Breast epithelium (tissue), 4 donors: ENCODE measurements around the gene ABI3BP. TPM values are rescaled to one million over a fixed set of nuclear protein-coding genes. Genes with fewer than 3 reads are reported as not detected.

Source experiments
- DNase-seq, 2 donors: peaks; one replicate each; pipeline ENCODE4 v3.0.0-alpha.2; 2019; ENCODE audit warnings: low spot score in 2 of 2
- H3K27ac ChIP-seq, 2 donors: fragments of 200-600 bp; sonication (generic) in 1 of 2; one replicate each; pipeline ENCODE4 v1.5.1; 2016 to 2019; ENCODE audit warnings: mild to moderate bottlenecking in 1 of 2
- H3K27me3 ChIP-seq, 2 donors: fragments of 200-600 bp; sonication (generic) in 1 of 2; one replicate each; pipeline versions ENCODE4 v1.5.1 to v1.6.0; 2017 to 2019; ENCODE audit warnings: control low read depth in 1 of 2, mild to moderate bottlenecking in 1 of 2
- H3K36me3 ChIP-seq: fragments of 200-600 bp; one replicate; pipeline ENCODE4 v1.5.1; 2019
- H3K4me1 ChIP-seq, 2 donors: fragments of 200-600 bp; sonication (generic); one replicate each; pipeline ENCODE4 v1.5.1; 2016 to 2019; ENCODE audit warnings: control low read depth in 1 of 2
- H3K4me3 ChIP-seq, 3 donors: fragments of 200-600 bp; sonication (generic); 1 replicate in 2 of 3; 2 replicates in 1 of 3; pipeline ENCODE4 v1.5.1; 2016 to 2019; ENCODE audit warnings: mild to moderate bottlenecking in 3 of 3, moderate library complexity in 2 of 3
- H3K9me3 ChIP-seq, 2 donors: fragments of 200-600 bp; sonication (generic) in 1 of 2; one replicate each; pipeline ENCODE4 v1.5.1; 2016 to 2019; ENCODE audit warnings: control low read depth in 1 of 2
- POLR2A ChIP-seq: fragments of 450-650 bp; IDR thresholded peaks from one replicate; pipeline ENCODE4 v1.6.1; 2016; ENCODE audit warnings: antibody characterized with exemption, mild to moderate bottlenecking, moderate library complexity
- POLR2AphosphoS5 ChIP-seq, 3 donors: sonication (generic); formaldehyde crosslinking; IDR thresholded peaks; one replicate each; pipeline ENCODE4 v1.6.1; 2017; ENCODE audit warnings: antibody characterized with exemption in 3 of 3
- intact Hi-C: fragments of 100-400 bp; cut with DNase I; formaldehyde crosslinking; loops from one replicate; pipeline ENCODE4 v1.15.1; 2023; ENCODE audit warnings: low total_unique reads
- total RNA-seq, 3 donors: library from RNA; depleted of rRNA; stranded (reverse); fragments of >200 nt; gene quantifications; one replicate each; pipeline ENCODE4 v1.1.0, GENCODE V29; 2016
- TF ChIP-seq, protein P1 (sequence below), 3 donors: fragments of 450-650 bp; IDR thresholded peaks; one replicate each; pipeline ENCODE4 v1.5.1; 2016 to 2017; ENCODE audit warnings: antibody characterized with exemption in 3 of 3, mild to moderate bottlenecking in 3 of 3, moderate library complexity in 3 of 3

Gene ABI3BP
- total RNA-seq, 3 donors from 2014 or later = 17.4 to 170 (median 41.1) TPM

DNA sequence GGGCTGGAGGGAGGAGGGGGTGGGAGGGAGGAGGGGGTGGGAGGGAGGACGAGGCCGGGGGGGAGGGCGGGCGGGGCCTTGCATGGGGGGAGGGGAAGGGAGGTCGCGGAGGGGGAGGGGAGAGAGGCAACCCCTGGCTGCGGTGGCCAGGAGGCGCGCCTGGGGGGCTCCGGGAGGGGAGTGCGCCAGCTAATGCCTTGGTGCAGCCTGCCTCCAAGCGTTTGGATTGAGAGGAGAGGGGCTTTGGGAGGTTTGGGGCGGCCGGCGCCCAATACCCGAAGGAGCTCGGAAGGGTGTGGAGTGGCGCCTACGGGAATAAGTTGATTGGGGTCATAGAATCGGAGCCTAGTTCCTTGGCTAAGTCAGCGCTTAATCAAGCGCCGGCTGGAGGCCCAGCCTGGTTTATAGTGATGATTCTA is 283.4 kb downstream of the ABI3BP start:
- Histone ChIP-seq H3K4me3 (peak overlapping the region; percentile 68 to 89 (median 74)), H3K27me3 (peaks cover 0 to 14% of the 10 kb centered on the region in 2 donors), H3K4me1 (peaks cover 0 to 4% of the 10 kb centered on the region in 2 donors), H3K9me3 (no peaks in the 10 kb centered on the region), H3K27ac (peak overlapping the region; percentile 95 to 99), H3K36me3 (no peaks in the 10 kb centered on the region)
- no peak for DNase-seq
- intact Hi-C loops = no loop called here
- TF ChIP-seq, protein P1, sequence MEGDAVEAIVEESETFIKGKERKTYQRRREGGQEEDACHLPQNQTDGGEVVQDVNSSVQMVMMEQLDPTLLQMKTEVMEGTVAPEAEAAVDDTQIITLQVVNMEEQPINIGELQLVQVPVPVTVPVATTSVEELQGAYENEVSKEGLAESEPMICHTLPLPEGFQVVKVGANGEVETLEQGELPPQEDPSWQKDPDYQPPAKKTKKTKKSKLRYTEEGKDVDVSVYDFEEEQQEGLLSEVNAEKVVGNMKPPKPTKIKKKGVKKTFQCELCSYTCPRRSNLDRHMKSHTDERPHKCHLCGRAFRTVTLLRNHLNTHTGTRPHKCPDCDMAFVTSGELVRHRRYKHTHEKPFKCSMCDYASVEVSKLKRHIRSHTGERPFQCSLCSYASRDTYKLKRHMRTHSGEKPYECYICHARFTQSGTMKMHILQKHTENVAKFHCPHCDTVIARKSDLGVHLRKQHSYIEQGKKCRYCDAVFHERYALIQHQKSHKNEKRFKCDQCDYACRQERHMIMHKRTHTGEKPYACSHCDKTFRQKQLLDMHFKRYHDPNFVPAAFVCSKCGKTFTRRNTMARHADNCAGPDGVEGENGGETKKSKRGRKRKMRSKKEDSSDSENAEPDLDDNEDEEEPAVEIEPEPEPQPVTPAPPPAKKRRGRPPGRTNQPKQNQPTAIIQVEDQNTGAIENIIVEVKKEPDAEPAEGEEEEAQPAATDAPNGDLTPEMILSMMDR (IDR thresholded peaks at IDR 0.05) = no peak
- no peak for TF ChIP-seq POLR2A
- TF ChIP-seq POLR2AphosphoS5 (IDR thresholded peaks at IDR 0.05) = no peak

DNA sequence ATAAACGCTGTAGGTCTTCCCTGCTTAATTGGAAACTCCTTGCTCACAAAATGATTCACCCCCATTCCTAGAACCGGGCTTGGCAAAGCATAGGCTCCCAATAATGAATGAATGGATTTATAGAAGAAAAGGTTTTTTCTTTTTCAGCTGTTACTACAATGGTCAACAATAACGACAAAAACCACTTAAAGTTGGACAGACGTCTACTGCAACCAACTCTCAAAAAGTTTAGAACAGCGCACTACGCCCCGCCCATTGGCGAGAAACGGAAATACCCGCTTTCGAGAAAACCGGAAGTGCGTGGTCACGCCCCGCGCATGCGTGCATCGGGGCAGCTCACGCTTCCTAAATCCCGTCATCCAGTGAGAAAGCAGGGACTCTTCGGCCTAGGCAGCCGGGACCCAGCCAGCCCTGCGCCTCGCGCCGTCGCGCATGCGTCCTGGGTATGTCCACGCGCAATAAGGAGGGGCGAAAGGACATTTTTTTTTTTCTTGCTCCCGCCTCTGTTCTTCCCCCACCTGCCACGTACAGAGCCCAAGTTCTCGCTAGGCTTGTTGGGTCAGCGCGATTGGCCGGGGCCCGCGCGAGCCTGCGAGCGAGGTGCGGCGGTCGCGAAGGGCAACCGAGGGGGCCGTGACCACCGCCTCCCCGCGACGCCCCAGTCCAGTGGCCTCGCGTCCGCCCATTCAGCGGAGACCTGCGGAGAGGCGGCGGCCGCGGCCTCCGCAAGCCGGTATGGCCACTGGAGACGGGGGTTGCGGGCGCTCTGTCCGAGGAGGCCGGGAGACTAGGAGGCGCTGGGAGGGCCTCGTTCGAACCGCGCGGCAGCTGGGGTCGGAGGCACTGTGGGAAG is 284.0 kb downstream of the ABI3BP start, which contains the start of gene TFG:
TFG (plus strand) TSS at position 506 of the 853 bp plus-strand sequence. CDS start 4,192 bp downstream, outside the sequence.
- H3K27ac ChIP-seq = peak within 1 kb of the TSS; percentile 95 to 99
- H3K9me3 ChIP-seq = no peaks in the 10 kb centered on the region
- H3K36me3 ChIP-seq = no peaks in the 10 kb centered on the region
- DNase-seq = peak; percentile 97
- H3K4me3 ChIP-seq = peak within 1 kb of the TSS; percentile 68 to 89 (median 74)
- TF ChIP-seq POLR2AphosphoS5 (IDR thresholded peaks at IDR 0.05) = peak; percentile 84 to 88 (median 84)
- TF ChIP-seq POLR2A = peak; percentile 45
- TF ChIP-seq, protein P1 (IDR thresholded peaks at IDR 0.05) = no peak
- peaks cover 0 to 4% of the 10 kb centered on the region in 2 donors for H3K4me1 ChIP-seq
- peaks cover 0 to 14% of the 10 kb centered on the region in 2 donors for H3K27me3 ChIP-seq
- intact Hi-C loops = no loop called here

DNA sequence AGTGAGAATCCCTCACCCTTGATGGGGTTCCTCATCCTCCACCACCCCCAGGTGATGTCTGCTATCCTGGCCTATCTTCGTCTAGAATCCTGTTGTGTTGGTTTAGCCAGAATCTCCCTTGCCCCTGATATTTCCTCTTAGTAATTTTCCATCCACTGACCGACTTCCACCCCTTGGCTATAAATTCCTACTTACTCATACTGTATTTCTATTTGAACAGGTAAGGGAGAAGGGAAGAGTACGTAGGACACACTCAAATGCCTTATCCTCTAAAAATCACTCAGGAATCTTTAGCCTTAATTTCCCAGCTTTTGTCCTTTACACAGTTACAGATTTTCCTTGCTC is 284.6 kb downstream of the ABI3BP start:
- Histone ChIP-seq H3K4me3 (peak overlapping the region; percentile 68 to 89 (median 74)), H3K27me3 (peaks cover 0 to 14% of the 10 kb centered on the region in 2 donors), H3K36me3 (no peaks in the 10 kb centered on the region), H3K4me1 (peaks cover 0 to 4% of the 10 kb centered on the region in 2 donors), H3K9me3 (no peaks in the 10 kb centered on the region), H3K27ac (peak overlapping the region; percentile 95 to 99)
- DNase-seq = no peak
- intact Hi-C loops = no loop called here
- TF ChIP-seq POLR2AphosphoS5 (IDR thresholded peaks at IDR 0.05) = no peak
- no peak for TF ChIP-seq POLR2A
- TF ChIP-seq, protein P1 (IDR thresholded peaks at IDR 0.05) = no peak

DNA sequence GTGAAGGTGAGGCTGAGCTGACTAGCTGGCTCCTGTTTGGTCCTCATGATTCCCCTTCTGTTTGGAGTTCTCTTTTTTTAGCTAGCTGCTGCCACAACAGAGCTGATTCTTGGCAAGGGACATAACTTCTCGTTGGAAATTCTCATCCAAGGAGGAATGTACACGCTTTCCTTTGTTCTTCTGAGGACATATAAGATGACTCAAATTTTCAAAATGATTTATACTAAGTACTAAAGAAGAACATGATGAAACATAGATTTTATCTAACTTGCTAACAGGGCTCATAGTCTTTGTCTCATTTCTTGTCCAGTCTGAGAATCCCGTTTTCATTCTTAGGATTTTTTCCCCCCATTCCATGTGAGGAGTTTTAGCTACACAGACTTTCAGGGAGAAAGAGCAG is 286.9 kb downstream of the ABI3BP start:
- DNase-seq = no peak
- Histone ChIP-seq H3K27me3 (peaks cover 0 to 14% of the 10 kb centered on the region in 2 donors), H3K4me3 (no peak overlapping the region), H3K9me3 (no peaks in the 10 kb centered on the region), H3K27ac (no peak overlapping the region), H3K4me1 (peaks cover 0 to 4% of the 10 kb centered on the region in 2 donors), H3K36me3 (no peaks in the 10 kb centered on the region)
- intact Hi-C loops = no loop called here
- TF ChIP-seq POLR2AphosphoS5 (IDR thresholded peaks at IDR 0.05) (no peak), POLR2A (no peak)
- TF ChIP-seq, protein P1 (IDR thresholded peaks at IDR 0.05) = no peak

DNA sequence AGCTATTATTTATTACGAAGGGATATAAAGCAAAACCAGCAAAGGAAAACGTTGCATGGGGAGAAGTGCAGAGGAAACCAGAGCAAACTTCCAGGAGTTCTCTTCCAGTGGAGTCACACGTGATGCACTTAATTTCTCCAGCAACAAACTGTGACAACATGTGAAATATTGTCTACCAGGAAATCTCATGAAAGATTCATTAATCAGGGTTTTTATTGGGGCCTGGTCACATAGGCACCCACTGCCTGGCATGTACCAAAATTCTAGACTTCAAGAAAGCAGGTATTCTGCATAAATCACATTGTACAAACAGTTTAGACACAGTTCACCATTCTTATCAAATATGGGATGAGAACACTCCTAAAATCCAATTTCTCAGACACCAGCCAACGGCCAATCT is 289.4 kb downstream of the ABI3BP start:
- Histone ChIP-seq H3K9me3 (no peaks in the 10 kb centered on the region), H3K27ac (no peak overlapping the region), H3K4me1 (no peaks in the 10 kb centered on the region), H3K36me3 (no peaks in the 10 kb centered on the region), H3K27me3 (peaks cover 0 to 14% of the 10 kb centered on the region in 2 donors), H3K4me3 (no peak overlapping the region)
- no peak for DNase-seq
- intact Hi-C loops = no loop called here
- TF ChIP-seq POLR2A (no peak), POLR2AphosphoS5 (IDR thresholded peaks at IDR 0.05) (no peak)
- TF ChIP-seq, protein P1 (IDR thresholded peaks at IDR 0.05) = no peak
